DND-41 (cell line): Measurements from ENCODE around the gene ZNF593.

ENCODE experiments used
- ATAC-seq: fragments of 200-7000 bp; cut with Tn5 transposase; 3 replicates; pipeline ENCODE4 v1.9.1; 2021; ENCODE audit warnings: low read depth; ENCODE audit not compliant: insufficient read depth
- DNase-seq: peaks from one replicate; pipeline ENCODE4 v3.0.0-alpha.2; 2020
- H2AFZ ChIP-seq: 2 replicates; pipeline ENCODE4 v1.6.0; 2012; ENCODE audit warnings: low read depth, low read length
- H3K27ac ChIP-seq: 2 replicates; pipeline ENCODE4 v1.5.1; 2012; ENCODE audit warnings: low read length, inconsistent platforms
- H3K27me3 ChIP-seq: fragments of 200-600 bp; sonication (generic); 2 replicates; pipeline ENCODE4 v1.6.0; 2012; ENCODE audit warnings: low read length, mild to moderate bottlenecking, inconsistent platforms; ENCODE audit not compliant: insufficient read depth, poor library complexity
- H3K36me3 ChIP-seq: 2 replicates; pipeline ENCODE4 v1.5.1; 2012; ENCODE audit warnings: low read length, inconsistent platforms; ENCODE audit not compliant: insufficient read depth
- H3K4me1 ChIP-seq: 2 replicates; pipeline ENCODE4 v1.5.1; 2012; ENCODE audit warnings: mild to moderate bottlenecking, low read length; ENCODE audit not compliant: insufficient read depth
- H3K4me2 ChIP-seq: 2 replicates; pipeline ENCODE4 v1.6.0; 2012; ENCODE audit warnings: mild to moderate bottlenecking, moderate library complexity, low read length, inconsistent platforms; ENCODE audit not compliant: insufficient read depth
- H3K4me3 ChIP-seq, 2 experiments: fragments of 200-600 bp in 1 of 2; shearing (Covaris generic) in 1 of 2; 2 replicates each; pipeline ENCODE4 v1.5.1; 2012 to 2016; ENCODE audit warnings: inconsistent platforms in 2 of 2, low read length in 2 of 2, mild to moderate bottlenecking in 2 of 2, low read depth in 1 of 2, moderate library complexity in 1 of 2
- H3K79me2 ChIP-seq: 2 replicates; pipeline ENCODE4 v1.6.0; 2012; ENCODE audit warnings: low read length, inconsistent platforms; ENCODE audit not compliant: insufficient read depth
- H3K9ac ChIP-seq: 2 replicates; pipeline ENCODE4 v1.6.0; 2012; ENCODE audit warnings: low read depth, mild to moderate bottlenecking, inconsistent platforms, low read length, moderate library complexity
- H3K9me3 ChIP-seq: 2 replicates; pipeline ENCODE4 v1.5.1; 2012; ENCODE audit warnings: low read length, moderate library complexity, mild to moderate bottlenecking, inconsistent platforms; ENCODE audit not compliant: insufficient read depth, severe bottlenecking
- H4K20me1 ChIP-seq: 2 replicates; pipeline ENCODE4 v1.6.0; 2012; ENCODE audit warnings: low read length; ENCODE audit not compliant: insufficient read depth
- CTCF ChIP-seq: IDR thresholded peaks from 2 replicates; pipeline ENCODE4 v1.5.1; 2012; ENCODE audit warnings: borderline replicate concordance, low read length, moderate library complexity, mild to moderate bottlenecking; ENCODE audit not compliant: poor library complexity, severe bottlenecking; ENCODE audit errors: extremely low read depth
- EZH2 ChIP-seq: IDR thresholded peaks from 3 replicates; pipeline ENCODE4 v1.6.1; 2012; ENCODE audit warnings: borderline replicate concordance, low read depth, mild to moderate bottlenecking, moderate library complexity, low read length, inconsistent platforms; ENCODE audit not compliant: severe bottlenecking

Gene ZNF593

GRCh38 chr1:26203642-26204318 is 34.1 kb downstream of the ZNF593 start:
- no peak overlapping the region for H3K4me3 ChIP-seq
- no peak for DNase-seq
- no peaks in the 10 kb centered on the region for H4K20me1 ChIP-seq
- no peak overlapping the region for H3K9ac ChIP-seq
- H3K27ac ChIP-seq, result no peak overlapping the region
- no peaks in the 10 kb centered on the region for H3K9me3 ChIP-seq
- no peaks in the 10 kb centered on the region for H3K36me3 ChIP-seq
- ATAC-seq, result no peak
- no peaks in the 10 kb centered on the region for H3K79me2 ChIP-seq
- no peaks in the 10 kb centered on the region for H3K27me3 ChIP-seq
- H3K4me2 ChIP-seq, result no peak overlapping the region
- TF ChIP-seq CTCF, result no peak
- TF ChIP-seq EZH2, result no peak
- H3K4me1 ChIP-seq, result no peaks in the 10 kb centered on the region
- no peak overlapping the region for H2AFZ ChIP-seq

- Histone ChIP-seq H3K4me3 (no peak overlapping the region), H3K4me1 (no peaks in the 10 kb centered on the region), H4K20me1 (no peaks in the 10 kb centered on the region), H3K27ac (no peak overlapping the region), H3K4me2 (no peak overlapping the region), H3K36me3 (no peaks in the 10 kb centered on the region), H2AFZ (no peak overlapping the region), H3K79me2 (no peaks in the 10 kb centered on the region), H3K27me3 (peaks cover 10% of the 10 kb centered on the region), H3K9me3 (no peaks in the 10 kb centered on the region), H3K9ac (no peak overlapping the region)
- DNase-seq, result no peak
- no peak for TF ChIP-seq EZH2
- no peak for TF ChIP-seq CTCF
- no peak for ATAC-seq
Observed at GRCh38 chr1:26210147-26210870, 40.6 kb downstream of the ZNF593 start.

- Histone ChIP-seq H3K9me3 (no peaks in the 10 kb centered on the region), H3K36me3 (no peaks in the 10 kb centered on the region), H3K4me2 (no peak overlapping the region), H4K20me1 (no peaks in the 10 kb centered on the region), H2AFZ (no peak overlapping the region), H3K9ac (no peak overlapping the region), H3K27ac (no peak overlapping the region), H3K79me2 (no peaks in the 10 kb centered on the region), H3K4me3 (no peak overlapping the region), H3K4me1 (no peaks in the 10 kb centered on the region), H3K27me3 (peaks cover 10% of the 10 kb centered on the region)
- ATAC-seq (no peak), DNase-seq (no peak)
- TF ChIP-seq CTCF (no peak), EZH2 (no peak)
Observed at GRCh38 chr1:26212726-26213125, 43.0 kb downstream of the ZNF593 start.
